ENCODE measurements around the gene USH1C.

USH1C gene

GRCh38 chr11:17524221-17524620 lies 20.0 kb downstream of the USH1C start:
- DNase-seq, result no peak

- no peak for DNase-seq
Measured at GRCh38 chr11:17522655-17523054, 21.6 kb downstream of the USH1C start.

- no peak for DNase-seq
Measured at GRCh38 chr11:17521106-17521900, 22.9 kb downstream of the USH1C start.

- no peak for DNase-seq
Measured at GRCh38 chr11:17519061-17519885, 24.9 kb downstream of the USH1C start.

- no peak for DNase-seq
Measured at GRCh38 chr11:17518366-17518765, 25.9 kb downstream of the USH1C start.

- no peak for DNase-seq
Measured at GRCh38 chr11:17517186-17517585, 27.0 kb downstream of the USH1C start.

- DNase-seq, result no peak
Measured at GRCh38 chr11:17516551-17517150, 27.6 kb downstream of the USH1C start.

GRCh38 chr11:17515443-17516176 lies 28.6 kb downstream of the USH1C start:
- DNase-seq, result no peak

GRCh38 chr11:17514476-17514875 lies 29.7 kb downstream of the USH1C start:
- DNase-seq, result no peak

GRCh38 chr11:17513853-17514252 lies 30.4 kb downstream of the USH1C start:
- no peak for DNase-seq

- DNase-seq, result no peak
Measured at GRCh38 chr11:17512101-17512500, 32.1 kb downstream of the USH1C start.

GRCh38 chr11:17511571-17511970 lies 32.6 kb downstream of the USH1C start:
- DNase-seq, result no peak

GRCh38 chr11:17510507-17511206 lies 33.6 kb downstream of the USH1C start:
- DNase-seq, result no peak

- no peak for DNase-seq
Measured at GRCh38 chr11:17508791-17509190, 35.4 kb downstream of the USH1C start.

- DNase-seq, result no peak
Measured at GRCh38 chr11:17508306-17508705, 35.9 kb downstream of the USH1C start.

GRCh38 chr11:17507773-17508172 lies 36.4 kb downstream of the USH1C start:
- no peak for DNase-seq

GRCh38 chr11:17506942-17507341 lies 37.3 kb downstream of the USH1C start:
- no peak for DNase-seq

GRCh38 chr11:17506314-17506713 lies 37.9 kb downstream of the USH1C start:
- DNase-seq, result no peak

GRCh38 chr11:17505146-17505545 lies 39.1 kb downstream of the USH1C start:
- no peak for DNase-seq

GRCh38 chr11:17504330-17505107 lies 39.7 kb downstream of the USH1C start:
- DNase-seq, result peak; percentile 48

- no peak for DNase-seq
Measured at GRCh38 chr11:17502630-17503029, 41.6 kb downstream of the USH1C start.
